ENCODE data around the gene RBP2.

The RBP2 gene

DNA sequence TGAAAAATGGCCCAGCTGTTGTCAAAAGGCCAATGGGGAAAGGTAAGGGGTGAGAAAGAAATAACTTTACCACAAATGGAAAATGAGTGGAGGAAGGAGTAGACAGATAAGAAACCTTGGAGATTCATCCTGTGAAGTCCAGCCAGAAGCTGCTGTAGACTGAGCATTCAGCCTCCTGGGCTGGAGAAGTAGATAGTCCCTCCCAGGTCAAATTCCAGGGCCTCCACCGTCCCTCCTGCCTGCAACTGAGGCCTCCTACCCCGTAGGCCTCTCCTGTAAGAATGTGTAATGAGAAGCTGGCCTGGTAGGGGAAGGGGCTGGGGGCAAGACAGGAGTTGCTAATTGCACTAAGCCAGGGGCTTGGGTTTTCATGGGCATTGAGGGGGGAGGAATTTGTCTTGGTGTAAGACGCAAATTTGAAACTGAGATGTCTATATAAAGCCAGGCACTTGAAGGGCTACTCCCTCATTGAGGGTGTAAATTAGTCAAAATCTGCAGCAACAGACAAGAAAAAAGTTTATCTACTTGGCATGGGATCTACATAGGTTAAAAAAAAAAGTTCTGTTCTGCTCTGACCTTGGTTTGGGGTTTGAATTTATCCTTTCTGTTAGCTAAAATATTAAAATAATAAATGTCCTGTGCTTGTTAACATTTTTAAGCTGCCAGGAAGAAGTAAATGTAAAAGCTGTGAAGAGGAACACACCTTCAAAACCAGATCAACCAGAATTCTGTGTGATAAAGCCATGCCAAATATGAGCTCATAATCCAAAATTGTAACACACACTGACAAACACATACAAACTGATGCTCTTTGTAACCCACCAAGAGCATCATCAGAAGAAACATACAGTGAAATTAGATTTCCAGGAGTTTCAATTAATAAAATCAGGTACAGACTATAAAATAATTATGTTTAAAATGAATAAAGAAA lies 1.7 kb upstream of the RBP2 start:
- Histone ChIP-seq H3K27ac (no peak overlapping the region), H3K27me3 (replicated peaks) (no peaks in the 10 kb centered on the region), H3K36me3 (replicated peaks) (no peaks in the 10 kb centered on the region), H3K4me3 (ENCODE audit: low read depth, low read length) (no peak overlapping the region)
- TF ChIP-seq, protein P1, sequence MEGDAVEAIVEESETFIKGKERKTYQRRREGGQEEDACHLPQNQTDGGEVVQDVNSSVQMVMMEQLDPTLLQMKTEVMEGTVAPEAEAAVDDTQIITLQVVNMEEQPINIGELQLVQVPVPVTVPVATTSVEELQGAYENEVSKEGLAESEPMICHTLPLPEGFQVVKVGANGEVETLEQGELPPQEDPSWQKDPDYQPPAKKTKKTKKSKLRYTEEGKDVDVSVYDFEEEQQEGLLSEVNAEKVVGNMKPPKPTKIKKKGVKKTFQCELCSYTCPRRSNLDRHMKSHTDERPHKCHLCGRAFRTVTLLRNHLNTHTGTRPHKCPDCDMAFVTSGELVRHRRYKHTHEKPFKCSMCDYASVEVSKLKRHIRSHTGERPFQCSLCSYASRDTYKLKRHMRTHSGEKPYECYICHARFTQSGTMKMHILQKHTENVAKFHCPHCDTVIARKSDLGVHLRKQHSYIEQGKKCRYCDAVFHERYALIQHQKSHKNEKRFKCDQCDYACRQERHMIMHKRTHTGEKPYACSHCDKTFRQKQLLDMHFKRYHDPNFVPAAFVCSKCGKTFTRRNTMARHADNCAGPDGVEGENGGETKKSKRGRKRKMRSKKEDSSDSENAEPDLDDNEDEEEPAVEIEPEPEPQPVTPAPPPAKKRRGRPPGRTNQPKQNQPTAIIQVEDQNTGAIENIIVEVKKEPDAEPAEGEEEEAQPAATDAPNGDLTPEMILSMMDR (IDR thresholded peaks at IDR 0.05; ENCODE audit: low read depth, low read length, missing control alignments) = no peak
- in situ Hi-C loops (cut with HindIII; ENCODE audit: low pct_ligation_motif_present, low sequenced_read_pairs) = no loop called here
- no peak for DNase-seq

DNA sequence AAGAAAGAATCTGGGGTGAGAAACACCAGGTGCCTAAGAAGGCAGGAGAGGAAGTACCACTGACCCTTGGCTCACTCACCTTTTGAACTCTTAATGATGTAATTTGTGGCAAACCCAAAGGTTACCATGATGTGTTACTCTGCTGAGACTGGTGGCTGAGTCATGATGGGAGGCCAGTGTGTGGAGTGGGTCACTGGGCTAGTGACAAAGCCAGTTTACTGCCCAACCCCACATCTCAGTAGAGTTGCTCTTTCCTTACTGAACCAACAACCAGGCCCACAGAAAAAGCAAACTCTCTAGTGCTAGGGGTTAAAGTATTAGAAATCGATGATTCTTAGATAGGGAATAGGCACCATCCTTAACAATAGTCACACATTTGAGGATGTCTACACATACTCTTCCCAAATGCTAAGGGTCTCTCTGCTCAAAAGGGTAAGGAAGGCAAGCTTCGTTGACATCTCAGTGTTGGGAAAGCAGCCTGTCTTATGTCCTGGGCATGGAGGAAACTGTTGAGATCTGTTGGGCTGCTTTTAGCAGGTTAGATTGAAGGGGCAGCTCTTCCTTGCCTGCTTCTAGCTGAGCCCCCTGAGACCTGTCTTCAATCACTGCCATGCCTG lies 3.1 kb downstream of the RBP2 start:
- DNase-seq = no peak
- Histone ChIP-seq H3K27ac (no peak overlapping the region), H3K4me3 (ENCODE audit: low read depth, low read length) (no peak overlapping the region), H3K27me3 (replicated peaks) (no peaks in the 10 kb centered on the region), H3K36me3 (replicated peaks) (no peaks in the 10 kb centered on the region)
- TF ChIP-seq, protein P1 (IDR thresholded peaks at IDR 0.05; ENCODE audit: low read depth, low read length, missing control alignments) = no peak
- in situ Hi-C loops (cut with HindIII; ENCODE audit: low pct_ligation_motif_present, low sequenced_read_pairs) = no loop called here

DNA sequence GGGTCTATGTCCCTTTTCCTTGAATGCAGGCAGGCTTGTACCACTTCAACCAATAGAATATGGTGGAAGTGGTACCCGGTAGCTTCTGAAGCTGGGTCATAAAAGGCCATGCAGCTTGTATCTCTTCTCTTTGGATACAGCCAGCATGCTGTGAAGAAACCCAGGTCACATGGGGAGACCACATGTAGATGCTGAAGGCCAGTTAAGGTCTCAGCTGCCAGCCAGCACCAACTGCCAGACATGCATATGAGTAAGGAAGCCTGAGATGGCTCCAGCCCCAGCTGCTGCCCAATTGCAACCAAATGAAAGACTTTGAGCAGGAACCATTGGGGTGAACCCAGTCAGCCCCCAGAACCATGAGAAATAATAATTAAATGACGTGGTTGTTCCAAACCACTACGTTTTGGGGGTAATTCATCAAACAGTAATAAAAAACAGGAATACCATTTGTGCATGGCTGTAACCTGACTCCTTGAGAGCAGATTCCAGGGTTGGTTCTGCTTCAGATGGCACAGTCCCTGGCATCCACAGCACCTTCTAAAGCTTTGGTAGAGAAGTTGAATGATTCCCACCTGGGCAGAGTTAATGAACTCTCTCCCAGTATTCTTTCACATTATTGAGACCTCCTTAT lies 3.8 kb downstream of the RBP2 start:
- H3K27ac ChIP-seq = no peak overlapping the region
- H3K4me3 ChIP-seq (ENCODE audit: low read depth, low read length) = no peak overlapping the region
- no peaks in the 10 kb centered on the region for H3K27me3 ChIP-seq (replicated peaks)
- DNase-seq = no peak
- in situ Hi-C loops (cut with HindIII; ENCODE audit: low pct_ligation_motif_present, low sequenced_read_pairs) = no loop called here
- TF ChIP-seq, protein P1 (IDR thresholded peaks at IDR 0.05; ENCODE audit: low read depth, low read length, missing control alignments) = no peak
- H3K36me3 ChIP-seq (replicated peaks) = no peaks in the 10 kb centered on the region

DNA sequence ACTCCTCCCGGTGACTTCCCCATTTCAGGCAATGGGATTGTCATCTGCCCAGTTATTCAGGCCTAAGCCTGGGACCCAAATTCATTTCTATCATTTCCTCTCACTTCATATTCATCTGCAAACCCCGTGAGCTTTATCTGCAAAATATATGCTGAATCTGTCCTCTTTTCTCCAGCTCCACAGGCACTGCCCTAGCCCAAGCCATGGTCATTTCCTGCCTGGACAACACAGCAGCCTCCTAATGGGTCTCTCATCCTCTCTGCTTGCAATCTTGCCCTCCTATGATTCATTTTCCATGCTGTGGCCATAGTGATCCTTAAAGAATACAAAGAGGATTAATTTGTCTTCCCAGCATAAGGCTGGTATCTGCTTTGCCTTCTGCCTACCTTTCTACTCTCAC lies 6.1 kb downstream of the RBP2 start:
- no peak overlapping the region for H3K4me3 ChIP-seq (ENCODE audit: low read depth, low read length)
- in situ Hi-C loops (cut with HindIII; ENCODE audit: low pct_ligation_motif_present, low sequenced_read_pairs) = no loop called here
- no peaks in the 10 kb centered on the region for H3K36me3 ChIP-seq (replicated peaks)
- DNase-seq = no peak
- H3K27ac ChIP-seq = no peak overlapping the region
- TF ChIP-seq, protein P1 (IDR thresholded peaks at IDR 0.05; ENCODE audit: low read depth, low read length, missing control alignments) = no peak
- H3K27me3 ChIP-seq (replicated peaks) = no peaks in the 10 kb centered on the region

DNA sequence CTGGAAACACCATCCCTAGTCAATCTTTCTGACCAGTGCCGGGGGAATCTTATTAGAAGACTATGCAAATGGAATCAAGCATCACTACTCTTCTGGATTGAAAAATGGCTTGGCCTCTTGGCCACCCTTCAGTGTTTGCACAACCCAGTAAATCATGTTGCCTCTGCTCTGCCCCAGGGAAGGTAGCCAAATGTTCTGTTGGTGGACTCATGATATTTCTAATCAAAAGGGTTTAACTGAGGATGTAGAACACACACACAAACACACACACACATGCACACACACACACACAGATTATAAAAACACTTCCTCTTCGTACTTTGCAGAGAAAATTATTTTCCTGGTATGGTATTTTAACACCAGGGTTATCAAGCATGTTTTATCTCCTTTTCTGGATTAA lies 7.9 kb downstream of the RBP2 start:
- Histone ChIP-seq H3K36me3 (replicated peaks) (no peaks in the 10 kb centered on the region), H3K27me3 (replicated peaks) (no peaks in the 10 kb centered on the region)
- in situ Hi-C loops (cut with HindIII; ENCODE audit: low pct_ligation_motif_present, low sequenced_read_pairs) = no loop called here

More for the DNA sequence above, 7.9 kb downstream of the RBP2 start:
- no peak for DNase-seq
- Histone ChIP-seq H3K4me3 (ENCODE audit: low read depth, low read length) (no peak overlapping the region), H3K27ac (no peak overlapping the region)
- TF ChIP-seq, protein P1 (IDR thresholded peaks at IDR 0.05; ENCODE audit: low read depth, low read length, missing control alignments) = no peak
